Subcutaneous abdominal adipose tissue (tissue), 5 donors: ENCODE measurements around the gene C5AR1.
"Not testable (repeated sequence)": the region's sequence is repeated elsewhere in the genome, so short reads cannot be mapped to it uniquely, and the experiment has no call there.

Experiments
- H3K27ac ChIP-seq: one replicate; pipeline ENCODE4 v1.7.0; 2013; ENCODE audit warnings: low read depth, mild to moderate bottlenecking, inconsistent platforms, low read length, moderate library complexity
- H3K27me3 ChIP-seq, 5 donors: one replicate each; pipeline ENCODE4 v1.7.0; 2013; ENCODE audit warnings: low read length in 5 of 5, inconsistent platforms in 1 of 5; ENCODE audit not compliant: control insufficient read depth in 5 of 5, insufficient read depth in 4 of 5
- H3K36me3 ChIP-seq, 5 donors: one replicate each; pipeline ENCODE4 v1.7.0; 2013; ENCODE audit warnings: low read length in 5 of 5; ENCODE audit not compliant: control insufficient read depth in 5 of 5, insufficient read depth in 5 of 5
- H3K4me1 ChIP-seq, 5 donors: one replicate each; pipeline ENCODE4 v1.7.0; 2013; ENCODE audit warnings: low read length in 5 of 5, mild to moderate bottlenecking in 3 of 5, moderate library complexity in 1 of 5; ENCODE audit not compliant: control insufficient read depth in 5 of 5, insufficient read depth in 5 of 5
- H3K4me3 ChIP-seq, 5 donors: one replicate each; pipeline ENCODE4 v1.7.0; 2013; ENCODE audit warnings: low read length in 5 of 5, low read depth in 1 of 5
- H3K9ac ChIP-seq, 5 donors: one replicate each; pipeline ENCODE4 v1.7.0; 2013; ENCODE audit warnings: low read length in 5 of 5, mild to moderate bottlenecking in 4 of 5, moderate library complexity in 3 of 5
- H3K9me3 ChIP-seq, 5 donors: one replicate each; pipeline ENCODE4 v1.7.0; 2013; ENCODE audit warnings: low read length in 5 of 5; ENCODE audit not compliant: control insufficient read depth in 5 of 5
- donor health status: healthy.
- donor health status: healthy.
- donor health status: healthy.
- donor health status: healthy.
- donor health status: healthy.

C5AR1 gene

GRCh38 chr19:47309608-47310007 lies at the start of gene C5AR1:
TSS of gene C5AR1 (plus strand) at chr19:47309861. CDS start at chr19:47309896, 35 bp downstream.
- Histone ChIP-seq H3K9ac (peak within 1 kb of the TSS in 3 of 5 donors; percentile 6 to 38 (median 8)), H3K4me1 (peaks cover 0 to 31% (median 25%) of the 10 kb centered on the region in 5 donors), H3K27ac (peak within 1 kb of the TSS; percentile 30), H3K36me3 (no peaks in the 10 kb centered on the region), H3K4me3 (peak within 1 kb of the TSS; percentile 34 to 68 (median 51)), H3K27me3 (no peaks in the 10 kb centered on the region), H3K9me3 (no peaks in the 10 kb centered on the region)

GRCh38 chr19:47260476-47260875 lies 49.2 kb upstream of the C5AR1 start:
- Histone ChIP-seq H3K36me3 (peaks cover 0 to 59% (median 52%) of the 10 kb centered on the region in 5 donors), H3K4me1 (peaks cover 8 to 28% (median 18%) of the 10 kb centered on the region in 5 donors), H3K9me3 (no peaks in the 10 kb centered on the region), H3K27me3 (peaks cover 0 to 4% (median 0%) of the 10 kb centered on the region in 5 donors), H3K27ac (no peak overlapping the region), H3K9ac (no peak overlapping the region), H3K4me3 (no peak overlapping the region)

- Histone ChIP-seq H3K36me3 (peaks cover 0 to 73% (median 62%) of the 10 kb centered on the region in 5 donors), H3K4me1 (peaks cover 8 to 20% (median 10%) of the 10 kb centered on the region in 5 donors)
- not testable (repeated sequence) for H3K4me3 ChIP-seq, H3K27ac ChIP-seq, H3K9ac ChIP-seq, H3K27me3 ChIP-seq, H3K9me3 ChIP-seq
Observed at GRCh38 chr19:47261946-47262793, 47.5 kb upstream of the C5AR1 start.

GRCh38 chr19:47264629-47265028 lies 45.0 kb upstream of the C5AR1 start:
- Histone ChIP-seq H3K9me3 (no peaks in the 10 kb centered on the region), H3K27me3 (no peaks in the 10 kb centered on the region), H3K36me3 (peaks cover 0 to 69% (median 58%) of the 10 kb centered on the region in 5 donors), H3K4me1 (peaks cover 0 to 4% (median 0%) of the 10 kb centered on the region in 5 donors), H3K27ac (no peak overlapping the region), H3K4me3 (no peak overlapping the region), H3K9ac (no peak overlapping the region)

- H3K36me3 ChIP-seq, result peaks cover 0 to 69% (median 57%) of the 10 kb centered on the region in 5 donors
- H3K4me3 ChIP-seq, result no peak overlapping the region
- no peak overlapping the region for H3K9ac ChIP-seq
- H3K27me3 ChIP-seq, result no peaks in the 10 kb centered on the region
- H3K27ac ChIP-seq, result no peak overlapping the region
- H3K4me1 ChIP-seq, result peaks cover 0 to 4% (median 0%) of the 10 kb centered on the region in 5 donors
- H3K9me3 ChIP-seq, result no peaks in the 10 kb centered on the region
Observed at GRCh38 chr19:47266401-47266941, 43.2 kb upstream of the C5AR1 start.

- Histone ChIP-seq H3K36me3 (peaks cover 0 to 69% (median 58%) of the 10 kb centered on the region in 5 donors), H3K4me1 (peaks cover 0 to 4% (median 1%) of the 10 kb centered on the region in 5 donors), H3K27ac (no peak overlapping the region)
Observed at GRCh38 chr19:47267350-47267759, 42.3 kb upstream of the C5AR1 start.

GRCh38 chr19:47268028-47268427 lies 41.6 kb upstream of the C5AR1 start:
- Histone ChIP-seq H3K36me3 (peaks cover 0 to 63% (median 56%) of the 10 kb centered on the region in 5 donors), H3K9ac (no peak overlapping the region), H3K4me1 (peaks cover 0 to 11% (median 8%) of the 10 kb centered on the region in 5 donors), H3K9me3 (no peaks in the 10 kb centered on the region), H3K4me3 (no peak overlapping the region), H3K27me3 (no peaks in the 10 kb centered on the region), H3K27ac (no peak overlapping the region)

More at GRCh38 chr19:47267350-47267759, 42.3 kb upstream of the C5AR1 start:
- no peak overlapping the region for H3K9ac ChIP-seq
- H3K4me3 ChIP-seq, result no peak overlapping the region
- no peaks in the 10 kb centered on the region for H3K27me3 ChIP-seq
- H3K9me3 ChIP-seq, result no peaks in the 10 kb centered on the region

- Histone ChIP-seq H3K27me3 (no peaks in the 10 kb centered on the region), H3K36me3 (peaks cover 0 to 53% (median 47%) of the 10 kb centered on the region in 5 donors), H3K4me3 (no peak overlapping the region), H3K9me3 (no peaks in the 10 kb centered on the region), H3K9ac (no peak overlapping the region), H3K27ac (no peak overlapping the region), H3K4me1 (peaks cover 0 to 20% (median 18%) of the 10 kb centered on the region in 5 donors)
Observed at GRCh38 chr19:47269596-47269995, 40.1 kb upstream of the C5AR1 start.

- Histone ChIP-seq H3K9me3 (no peaks in the 10 kb centered on the region), H3K36me3 (peaks cover 0 to 45% (median 39%) of the 10 kb centered on the region in 5 donors), H3K9ac (no peak overlapping the region), H3K4me1 (peaks cover 0 to 25% (median 23%) of the 10 kb centered on the region in 5 donors), H3K27ac (no peak overlapping the region), H3K27me3 (no peaks in the 10 kb centered on the region), H3K4me3 (no peak overlapping the region)
Observed at GRCh38 chr19:47270408-47270807, 39.3 kb upstream of the C5AR1 start.

GRCh38 chr19:47271949-47272348 lies 37.7 kb upstream of the C5AR1 start:
- Histone ChIP-seq H3K4me1 (peaks cover 6 to 36% (median 35%) of the 10 kb centered on the region in 5 donors), H3K9ac (no peak overlapping the region), H3K27ac (no peak overlapping the region), H3K9me3 (no peaks in the 10 kb centered on the region), H3K36me3 (peaks cover 0 to 32% (median 30%) of the 10 kb centered on the region in 5 donors), H3K27me3 (no peaks in the 10 kb centered on the region), H3K4me3 (no peak overlapping the region)
